ENCODE measurements around the gene CENPH.
"Not testable (repeated sequence)": the region's sequence is repeated elsewhere in the genome, so short reads cannot be mapped to it uniquely, and the experiment has no call there.

Gene CENPH

GRCh38 chr5:69189162-69190086 lies at the start of gene CENPH:
TSS of gene CENPH (plus strand) at chr5:69189583. CDS start at chr5:69189635, 52 bp downstream.
- Mint-ChIP-seq H3K27me3 (no peaks in the 10 kb centered on the region), H3K27ac (peak within 1 kb of the TSS; percentile 93), H3K4me3 (peak within 1 kb of the TSS; percentile 96), H3K36me3 (peaks cover 4% of the 10 kb centered on the region), H3K4me1 (ENCODE audit: low read depth) (peaks cover 11% of the 10 kb centered on the region), H3K9me3 (ENCODE audit: low read depth) (no peaks in the 10 kb centered on the region)

GRCh38 chr5:69140239-69140638 lies 49.1 kb upstream of the CENPH start:
- not testable (repeated sequence) for H3K27me3 Mint-ChIP-seq; H3K36me3 Mint-ChIP-seq; H3K9me3 Mint-ChIP-seq (ENCODE audit: low read depth); H3K27ac Mint-ChIP-seq; H3K4me3 Mint-ChIP-seq; H3K4me1 Mint-ChIP-seq (ENCODE audit: low read depth)

- Mint-ChIP-seq H3K27me3 (no peaks in the 10 kb centered on the region), H3K4me1 (ENCODE audit: low read depth) (no peaks in the 10 kb centered on the region), H3K27ac (no peak overlapping the region), H3K36me3 (peaks cover 2% of the 10 kb centered on the region), H3K4me3 (no peak overlapping the region), H3K9me3 (ENCODE audit: low read depth) (no peaks in the 10 kb centered on the region)
These were observed 48.6 kb upstream of the CENPH start for GRCh38 chr5:69140827-69141226.

- H3K9me3 Mint-ChIP-seq (ENCODE audit: low read depth); H3K4me1 Mint-ChIP-seq (ENCODE audit: low read depth); H3K4me3 Mint-ChIP-seq; H3K27ac Mint-ChIP-seq; H3K27me3 Mint-ChIP-seq: not testable (repeated sequence)
- H3K36me3 Mint-ChIP-seq = peaks cover 10% of the 10 kb centered on the region
These were observed 40.8 kb upstream of the CENPH start for GRCh38 chr5:69148576-69148975.

- H3K36me3 Mint-ChIP-seq = peaks cover 8% of the 10 kb centered on the region
- no peak overlapping the region for H3K27ac Mint-ChIP-seq
- H3K27me3 Mint-ChIP-seq = no peaks in the 10 kb centered on the region
- H3K9me3 Mint-ChIP-seq (ENCODE audit: low read depth) = no peaks in the 10 kb centered on the region
- H3K4me1 Mint-ChIP-seq (ENCODE audit: low read depth) = no peaks in the 10 kb centered on the region
- no peak overlapping the region for H3K4me3 Mint-ChIP-seq
These were observed 40.3 kb upstream of the CENPH start for GRCh38 chr5:69148981-69149675.

- Mint-ChIP-seq H3K27ac (no peak overlapping the region), H3K9me3 (ENCODE audit: low read depth) (no peaks in the 10 kb centered on the region), H3K4me1 (ENCODE audit: low read depth) (no peaks in the 10 kb centered on the region), H3K36me3 (peaks cover 8% of the 10 kb centered on the region), H3K27me3 (no peaks in the 10 kb centered on the region), H3K4me3 (no peak overlapping the region)
These were observed 39.7 kb upstream of the CENPH start for GRCh38 chr5:69149676-69150010.

- H3K4me3 Mint-ChIP-seq = no peak overlapping the region
- peaks cover 4% of the 10 kb centered on the region for H3K36me3 Mint-ChIP-seq
- no peak overlapping the region for H3K27ac Mint-ChIP-seq
- H3K9me3 Mint-ChIP-seq (ENCODE audit: low read depth) = no peaks in the 10 kb centered on the region
- no peaks in the 10 kb centered on the region for H3K4me1 Mint-ChIP-seq (ENCODE audit: low read depth)
- no peaks in the 10 kb centered on the region for H3K27me3 Mint-ChIP-seq
These were observed 36.7 kb upstream of the CENPH start for GRCh38 chr5:69152731-69153130.

- H3K4me1 Mint-ChIP-seq (ENCODE audit: low read depth) = no peaks in the 10 kb centered on the region
- H3K27me3 Mint-ChIP-seq = no peaks in the 10 kb centered on the region
- no peak overlapping the region for H3K4me3 Mint-ChIP-seq
- H3K36me3 Mint-ChIP-seq = peaks cover 4% of the 10 kb centered on the region
- H3K9me3 Mint-ChIP-seq (ENCODE audit: low read depth) = no peaks in the 10 kb centered on the region
- H3K27ac Mint-ChIP-seq = no peak overlapping the region
These were observed 32.9 kb upstream of the CENPH start for GRCh38 chr5:69156456-69156855.

GRCh38 chr5:69158039-69158438 lies 31.3 kb upstream of the CENPH start:
- H3K27ac Mint-ChIP-seq = no peak overlapping the region

GRCh38 chr5:69160651-69161050 lies 28.7 kb upstream of the CENPH start:
- H3K4me1 Mint-ChIP-seq (ENCODE audit: low read depth) = peaks cover under 1% of the 10 kb centered on the region
- no peaks in the 10 kb centered on the region for H3K9me3 Mint-ChIP-seq (ENCODE audit: low read depth)
- no peaks in the 10 kb centered on the region for H3K36me3 Mint-ChIP-seq
- no peak overlapping the region for H3K4me3 Mint-ChIP-seq
- H3K27me3 Mint-ChIP-seq = no peaks in the 10 kb centered on the region
- H3K27ac Mint-ChIP-seq = no peak overlapping the region

More at GRCh38 chr5:69158039-69158438, 31.3 kb upstream of the CENPH start:
- Mint-ChIP-seq H3K36me3 (peaks cover under 1% of the 10 kb centered on the region), H3K4me1 (ENCODE audit: low read depth) (no peaks in the 10 kb centered on the region), H3K4me3 (no peak overlapping the region), H3K9me3 (ENCODE audit: low read depth) (no peaks in the 10 kb centered on the region), H3K27me3 (no peaks in the 10 kb centered on the region)

- H3K27ac Mint-ChIP-seq = peak within 1 kb of the TSS; percentile 41
- peaks cover 22% of the 10 kb centered on the region for H3K4me1 Mint-ChIP-seq (ENCODE audit: low read depth)
- peak within 1 kb of the TSS; percentile 93 for H3K4me3 Mint-ChIP-seq
- H3K27me3 Mint-ChIP-seq = no peaks in the 10 kb centered on the region
- H3K36me3 Mint-ChIP-seq = no peaks in the 10 kb centered on the region
- no peaks in the 10 kb centered on the region for H3K9me3 Mint-ChIP-seq (ENCODE audit: low read depth)
These were observed 22.5 kb upstream of the CENPH start, which contains the start of gene CCNB1 for GRCh38 chr5:69166686-69167492. TSS of gene CCNB1 (plus strand) at chr5:69167150. CDS start at chr5:69167263, 113 bp downstream.

GRCh38 chr5:69167493-69167855 lies 21.9 kb upstream of the CENPH start:
- Mint-ChIP-seq H3K36me3 (no peaks in the 10 kb centered on the region), H3K4me1 (ENCODE audit: low read depth) (peaks cover 22% of the 10 kb centered on the region), H3K9me3 (ENCODE audit: low read depth) (no peaks in the 10 kb centered on the region), H3K4me3 (peak overlapping the region; percentile 93), H3K27ac (peak overlapping the region; percentile 41), H3K27me3 (no peaks in the 10 kb centered on the region)

- Mint-ChIP-seq H3K27ac (peak overlapping the region; percentile 41), H3K4me1 (ENCODE audit: low read depth) (peaks cover 22% of the 10 kb centered on the region), H3K9me3 (ENCODE audit: low read depth) (no peaks in the 10 kb centered on the region), H3K36me3 (no peaks in the 10 kb centered on the region), H3K4me3 (peak overlapping the region; percentile 93), H3K27me3 (no peaks in the 10 kb centered on the region)
These were observed 21.5 kb upstream of the CENPH start for GRCh38 chr5:69167929-69168328.

- peaks cover 22% of the 10 kb centered on the region for H3K4me1 Mint-ChIP-seq (ENCODE audit: low read depth)
- no peaks in the 10 kb centered on the region for H3K9me3 Mint-ChIP-seq (ENCODE audit: low read depth)
- no peak overlapping the region for H3K27ac Mint-ChIP-seq
- H3K36me3 Mint-ChIP-seq = peaks cover 4% of the 10 kb centered on the region
- no peaks in the 10 kb centered on the region for H3K27me3 Mint-ChIP-seq
- no peak overlapping the region for H3K4me3 Mint-ChIP-seq
These were observed 18.9 kb upstream of the CENPH start for GRCh38 chr5:69170495-69170894.

- H3K9me3 Mint-ChIP-seq (ENCODE audit: low read depth) = no peaks in the 10 kb centered on the region
- H3K36me3 Mint-ChIP-seq = peaks cover 5% of the 10 kb centered on the region
These were observed 18.4 kb upstream of the CENPH start for GRCh38 chr5:69170969-69171368.

More at GRCh38 chr5:69170969-69171368, 18.4 kb upstream of the CENPH start:
- peaks cover 20% of the 10 kb centered on the region for H3K4me1 Mint-ChIP-seq (ENCODE audit: low read depth)
- no peak overlapping the region for H3K27ac Mint-ChIP-seq
- H3K27me3 Mint-ChIP-seq = no peaks in the 10 kb centered on the region
- H3K4me3 Mint-ChIP-seq = no peak overlapping the region

Measured in activated naive CD8-positive, alpha-beta T cell (primary cell).